Activated CD4-positive, alpha-beta T cell treated with anti-CD3 and anti-CD28 coated beads, Interleukin-2, Interleukin-4, amounts not matched to agents 100 ng/mL and 50 ng/mL, durations not matched to agents 16 hours and 8 hours (primary cell): ENCODE results near the gene ELAVL3.
A peak's percentile ranks its signal among the peaks of the same experiment; 100 is the strongest.

ENCODE experiments used
- DNase-seq: peaks from one replicate; pipeline ENCODE4 v3.0.0-alpha.2; 2020; ENCODE audit warnings: low spot score

The ELAVL3 gene

GRCh38 chr19:11480715-11481533, at the start of gene ELAVL3:
TSS of gene ELAVL3 (minus strand) at chr19:11481046. CDS start at chr19:11480608, 438 bp downstream.
- no peak for DNase-seq

- DNase-seq: peak; percentile 51
Measured at GRCh38 chr19:11530432-11530831, 49.6 kb upstream of the ELAVL3 start.

GRCh38 chr19:11528551-11529341, 47.9 kb upstream of the ELAVL3 start, which contains the start of gene ECSIT:
TSS of gene ECSIT (minus strand) at chr19:11529134. CDS start at chr19:11519170, 9,964 bp downstream.
- peak; percentile 97 for DNase-seq

- DNase-seq: no peak
Measured at GRCh38 chr19:11519138-11519537, 38.3 kb upstream of the ELAVL3 start.

- DNase-seq: no peak
Measured at GRCh38 chr19:11513946-11514345, 33.1 kb upstream of the ELAVL3 start.

- DNase-seq: no peak
Measured at GRCh38 chr19:11510444-11510843, 29.6 kb upstream of the ELAVL3 start.

GRCh38 chr19:11507370-11508078, 26.7 kb upstream of the ELAVL3 start:
- no peak for DNase-seq

- no peak for DNase-seq
Measured at GRCh38 chr19:11506967-11507366, 26.1 kb upstream of the ELAVL3 start.

- DNase-seq: no peak
Measured at GRCh38 chr19:11506101-11506555, 25.3 kb upstream of the ELAVL3 start.

GRCh38 chr19:11505504-11506100, 24.8 kb upstream of the ELAVL3 start, which contains the start of gene ZNF653:
TSS of gene ZNF653 (minus strand) at chr19:11505839. CDS start at chr19:11505786, 53 bp downstream.
- peak; percentile 96 for DNase-seq

- peak; percentile 98 for DNase-seq
Measured at GRCh38 chr19:11505032-11505503, 24.2 kb upstream of the ELAVL3 start.

- DNase-seq: no peak
Measured at GRCh38 chr19:11504502-11505031, 23.7 kb upstream of the ELAVL3 start.

GRCh38 chr19:11499890-11500420, 19.1 kb upstream of the ELAVL3 start:
- DNase-seq: no peak

GRCh38 chr19:11499220-11499726, 18.4 kb upstream of the ELAVL3 start:
- no peak for DNase-seq

- peak; percentile 69 for DNase-seq
Measured at GRCh38 chr19:11496391-11497163, 15.7 kb upstream of the ELAVL3 start.

GRCh38 chr19:11495885-11496284, 15.0 kb upstream of the ELAVL3 start:
- DNase-seq: no peak

GRCh38 chr19:11495481-11495880, 14.6 kb upstream of the ELAVL3 start:
- DNase-seq: no peak

GRCh38 chr19:11494634-11495285, 13.9 kb upstream of the ELAVL3 start:
- no peak for DNase-seq

GRCh38 chr19:11489378-11489777, 8.5 kb upstream of the ELAVL3 start:
- DNase-seq: no peak
